NAMALWA (cell line): Measurements from ENCODE around the gene BIN1.
"Not testable (repeated sequence)": the region's sequence is repeated elsewhere in the genome, so short reads cannot be mapped to it uniquely, and the experiment has no call there.

ENCODE experiments used
- DNase-seq: peaks from one replicate; pipeline ENCODE4 v3.0.0-alpha.2; 2015; ENCODE audit warnings: low spot score

BIN1 gene

DNA sequence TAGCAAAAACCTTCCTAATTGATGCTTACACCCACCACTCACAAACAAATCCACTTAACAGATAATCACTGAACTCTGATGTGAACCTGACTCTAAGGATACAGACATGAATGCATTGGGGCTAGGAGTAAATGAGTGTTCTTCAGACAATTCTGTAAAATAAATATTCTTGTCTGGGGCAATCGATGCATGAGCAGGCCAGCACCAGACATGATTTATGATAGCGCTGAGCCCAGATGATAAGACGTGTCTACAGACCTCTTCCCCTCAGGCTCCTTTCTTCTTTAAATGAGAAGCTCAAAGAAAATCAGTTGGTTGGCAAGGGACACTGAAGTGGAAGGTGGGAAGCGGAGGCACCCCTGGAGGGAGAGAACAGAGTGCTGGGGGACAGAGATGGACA is 27.3 kb upstream of the BIN1 start:
- DNase-seq: no peak

DNA sequence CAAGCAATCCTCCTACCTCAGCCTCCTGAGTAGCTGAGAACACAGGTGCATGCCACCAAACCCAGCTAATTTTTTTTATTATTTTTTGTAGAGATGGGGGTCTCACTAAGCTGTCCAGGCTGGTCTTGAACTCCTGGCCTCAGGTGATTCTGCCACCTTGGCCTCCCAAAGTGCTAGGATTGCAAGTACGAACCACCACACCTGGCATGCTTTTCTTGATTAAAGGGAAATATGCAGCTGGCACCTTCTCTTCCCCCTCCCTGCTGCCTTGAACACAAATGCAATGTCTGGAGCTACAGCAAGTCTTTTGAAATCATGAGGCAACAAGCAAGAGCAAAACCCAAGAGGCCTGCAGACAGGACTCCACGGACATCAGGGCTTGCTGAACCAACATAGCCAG is 26.8 kb upstream of the BIN1 start:
- DNase-seq: no peak

DNA sequence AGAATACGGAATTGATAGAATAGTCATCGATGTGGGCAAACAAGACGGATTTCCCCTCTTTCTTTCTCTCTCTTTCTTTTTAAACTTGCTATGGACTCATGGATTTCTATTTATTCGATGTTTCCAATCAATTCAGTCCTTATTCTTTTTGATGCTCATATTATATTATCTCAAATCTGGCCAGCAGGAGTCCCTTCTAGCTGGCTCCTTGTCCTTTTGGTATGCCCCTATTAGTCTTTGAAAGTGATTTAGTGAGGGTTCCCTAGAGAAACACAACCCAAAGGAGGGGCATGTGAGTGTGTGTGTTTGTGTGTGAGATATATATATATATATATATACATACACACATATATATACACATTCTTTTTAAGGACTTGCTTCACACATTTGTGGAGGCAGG is 23.5 kb upstream of the BIN1 start:
- no peak for DNase-seq

DNA sequence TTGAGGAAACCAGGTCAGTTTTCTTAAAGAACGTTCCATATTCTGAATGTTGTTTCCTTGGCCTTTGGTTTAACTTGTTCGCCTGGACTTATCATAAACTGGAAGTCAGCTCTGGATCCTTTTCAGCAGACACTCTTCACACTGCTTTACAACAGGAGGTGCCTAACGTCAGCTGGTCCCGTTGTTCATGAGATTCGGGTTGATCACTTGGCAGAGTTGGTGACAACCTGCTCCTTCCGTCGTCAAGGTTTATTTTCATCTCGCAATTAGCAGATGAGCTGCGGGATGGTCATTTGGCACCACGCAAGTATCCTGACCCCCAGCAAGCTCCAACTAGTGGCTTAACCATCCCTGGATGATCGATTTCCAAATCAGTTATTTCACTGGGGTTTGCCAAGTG is 23.0 kb upstream of the BIN1 start:
- DNase-seq: no peak

DNA sequence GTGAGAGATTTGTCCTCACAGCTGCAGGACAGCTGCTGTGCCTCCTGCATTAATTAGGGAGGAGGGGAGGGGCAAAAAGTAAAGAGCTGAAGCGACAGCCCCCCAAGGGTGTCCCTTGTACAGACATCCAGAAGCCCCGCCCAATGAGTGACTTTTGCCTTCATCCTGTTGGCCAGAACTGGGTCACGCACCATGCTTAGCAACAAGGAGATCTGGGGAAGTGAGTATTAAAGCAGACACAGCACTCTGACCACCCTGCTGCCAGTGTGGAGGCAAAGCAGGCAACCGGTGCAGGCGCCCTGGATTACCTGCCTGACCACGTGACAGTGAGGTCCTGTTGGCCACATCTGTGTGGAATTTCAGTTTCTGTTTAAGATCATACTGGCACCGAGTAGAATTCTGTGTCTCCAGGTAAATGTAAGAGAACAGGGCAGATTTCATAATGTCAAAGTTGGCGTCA is 21.5 kb upstream of the BIN1 start:
- peak; percentile 97 for DNase-seq

DNA sequence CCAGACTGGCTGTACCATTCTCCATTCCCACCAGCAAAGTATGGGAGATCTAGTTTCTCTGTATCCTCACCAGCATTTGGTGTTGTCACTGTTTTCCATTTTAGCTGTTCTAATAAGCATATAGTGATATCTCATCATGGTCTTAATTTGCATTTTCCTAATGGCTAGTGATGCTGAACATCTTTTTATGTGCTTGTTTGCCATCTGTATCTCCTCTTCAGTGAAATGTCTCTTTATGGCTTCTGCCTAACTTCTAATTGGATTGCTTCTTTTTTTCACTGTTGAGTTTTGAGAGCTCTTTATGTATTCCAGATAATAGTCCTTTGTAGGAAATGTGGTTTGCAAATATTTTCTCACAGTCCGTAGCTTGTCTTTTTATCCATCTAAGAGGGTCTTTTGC is 18.9 kb upstream of the BIN1 start:
- peak; percentile 62 for DNase-seq

DNA sequence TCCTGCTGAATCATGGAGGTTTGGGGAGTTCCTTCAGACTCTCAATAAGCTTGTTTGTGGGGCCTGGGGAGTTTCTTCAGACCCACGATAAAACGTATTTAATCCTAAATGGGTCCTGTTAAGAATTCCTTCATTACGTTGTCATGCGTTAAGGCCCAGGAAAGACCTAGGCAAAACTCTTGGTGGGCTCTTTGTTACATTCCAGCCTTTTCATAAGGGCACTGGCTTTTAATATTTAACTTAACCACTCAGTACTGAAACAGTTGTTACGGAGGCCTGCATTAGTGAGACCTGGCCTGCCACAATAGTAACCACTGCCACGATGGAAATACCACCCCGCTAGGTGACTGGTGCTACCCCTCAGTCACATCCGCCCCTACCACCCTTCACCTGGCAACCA is 17.5 kb upstream of the BIN1 start:
- no peak for DNase-seq

DNA sequence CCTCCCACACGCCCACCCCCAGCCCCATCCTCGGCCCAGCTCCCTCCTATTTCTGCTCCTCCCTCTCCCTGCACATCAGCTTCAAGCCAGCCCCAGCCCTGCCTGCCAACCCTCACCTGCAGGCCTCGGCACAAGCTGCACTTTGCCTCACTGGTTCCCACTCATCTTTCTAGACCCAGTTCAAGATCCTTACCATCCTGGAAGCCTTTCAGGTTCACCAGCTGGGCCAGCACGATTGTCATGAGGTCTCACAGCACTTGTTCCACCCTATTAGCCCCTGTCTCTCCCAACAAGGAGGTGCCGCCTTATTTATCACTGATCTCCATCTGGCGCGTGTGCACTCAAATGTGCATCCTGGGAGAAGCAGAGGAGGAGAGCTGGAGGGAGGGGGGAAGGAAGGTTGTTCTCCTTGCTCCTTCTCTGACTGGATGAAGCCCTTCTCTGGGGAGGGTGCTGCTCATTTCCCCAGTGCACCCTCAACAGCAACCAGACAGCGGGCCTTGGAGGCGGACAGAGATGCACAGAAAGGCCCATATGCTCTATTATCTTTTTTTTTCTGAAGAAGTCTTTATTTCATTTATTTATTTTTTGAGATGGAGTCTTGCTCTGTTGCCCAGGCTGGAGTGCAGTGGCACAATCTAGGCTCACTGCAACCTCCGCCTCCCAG is 15.5 kb upstream of the BIN1 start:
- DNase-seq: no peak

DNA sequence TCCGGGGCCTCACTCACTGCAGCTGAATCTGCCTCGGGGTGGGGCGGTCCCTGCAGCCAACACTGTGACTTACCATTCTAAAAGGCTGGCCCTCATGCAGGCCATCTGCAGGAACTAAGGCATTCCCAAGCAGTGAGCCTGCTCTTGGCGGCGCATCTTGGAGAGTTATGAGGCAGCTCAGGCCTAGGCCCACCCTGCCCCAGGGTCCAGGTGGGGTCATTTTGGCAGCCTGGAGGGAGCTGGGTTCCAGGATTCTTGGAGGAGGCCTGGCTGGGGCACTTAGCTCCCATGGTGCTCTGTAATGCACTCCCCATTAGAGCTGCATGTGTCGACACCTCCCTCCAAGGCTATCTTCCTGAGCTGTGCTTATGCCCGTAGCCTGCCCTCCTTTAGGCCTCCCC is 14.8 kb upstream of the BIN1 start:
- DNase-seq: no peak

DNA sequence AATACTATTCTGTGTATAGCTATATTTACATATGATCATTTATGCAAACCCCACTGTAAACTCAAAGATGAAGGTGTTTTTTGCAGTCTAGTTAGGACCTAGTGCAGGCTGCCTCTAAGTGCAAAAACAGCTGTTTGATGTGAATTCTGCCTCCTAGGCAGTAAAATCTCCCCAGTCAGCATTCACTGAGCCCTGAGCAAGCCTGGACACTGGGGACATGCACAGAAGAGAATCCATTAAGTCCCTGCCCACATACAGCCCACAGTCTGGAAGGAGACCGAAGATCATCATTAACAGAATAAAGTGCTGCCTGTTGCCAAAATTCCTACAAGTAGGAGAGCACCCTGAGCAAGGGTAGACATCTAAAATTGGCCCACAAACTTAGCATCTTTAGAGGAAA is 14.4 kb upstream of the BIN1 start:
- no peak for DNase-seq

DNA sequence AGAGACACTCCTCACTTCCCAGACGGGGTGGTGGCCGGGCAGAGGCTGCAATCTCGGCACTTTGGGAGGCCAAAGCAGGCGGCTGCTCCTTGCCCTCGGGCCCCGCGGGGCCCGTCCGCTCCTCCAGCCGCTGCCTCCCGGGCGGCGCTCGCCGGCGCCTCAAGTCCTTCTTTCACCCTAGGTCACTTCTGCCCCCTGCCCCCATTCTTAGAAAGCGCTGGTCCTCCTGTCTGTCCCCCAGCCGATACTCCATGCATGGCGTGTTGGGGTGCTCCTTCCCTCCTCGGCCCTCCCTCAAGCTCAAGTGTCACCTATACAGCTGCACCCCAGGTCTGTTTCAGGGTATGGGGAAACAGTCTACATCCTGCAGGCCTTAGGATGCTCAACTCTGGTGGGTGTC is 13.5 kb upstream of the BIN1 start:
- DNase-seq: not testable (repeated sequence)

DNA sequence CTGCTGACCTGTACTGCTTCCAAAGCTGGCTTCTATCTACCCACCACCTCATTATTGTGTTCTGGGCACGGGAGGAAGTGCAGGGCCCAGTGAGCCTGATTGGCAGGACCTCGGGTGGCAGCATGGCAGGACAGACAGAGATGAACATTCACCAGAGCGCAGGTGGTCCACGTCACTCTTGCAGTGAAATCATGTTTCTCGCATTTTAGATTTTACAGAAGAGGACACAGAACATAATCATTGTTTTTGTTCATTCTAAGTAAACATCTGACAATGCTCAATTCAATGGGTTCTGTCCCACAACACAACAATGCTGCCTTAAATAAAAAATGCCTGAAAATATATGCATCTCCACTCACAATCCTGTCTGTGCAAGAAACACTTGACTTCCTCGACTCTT is 11.5 kb upstream of the BIN1 start:
- no peak for DNase-seq

DNA sequence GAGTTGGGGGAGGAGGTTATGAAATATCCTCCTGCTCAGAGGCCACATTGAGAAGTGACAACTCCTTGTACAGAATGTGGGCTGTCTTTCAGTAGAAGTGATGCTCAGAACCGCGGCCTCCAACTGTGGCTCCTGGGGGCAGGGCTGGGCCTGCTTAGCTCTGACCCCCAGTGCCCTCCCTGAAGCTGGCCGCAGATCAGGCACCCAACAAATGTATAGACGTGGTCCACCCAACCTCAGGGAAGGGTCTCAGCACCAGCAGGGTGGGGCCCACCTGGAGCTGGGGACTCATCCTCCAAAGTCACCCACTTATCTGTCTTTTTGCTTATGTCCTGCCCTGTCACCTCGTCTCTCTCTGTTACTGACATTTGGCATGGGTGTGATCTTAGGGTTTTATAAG is 11.1 kb upstream of the BIN1 start:
- DNase-seq: no peak

DNA sequence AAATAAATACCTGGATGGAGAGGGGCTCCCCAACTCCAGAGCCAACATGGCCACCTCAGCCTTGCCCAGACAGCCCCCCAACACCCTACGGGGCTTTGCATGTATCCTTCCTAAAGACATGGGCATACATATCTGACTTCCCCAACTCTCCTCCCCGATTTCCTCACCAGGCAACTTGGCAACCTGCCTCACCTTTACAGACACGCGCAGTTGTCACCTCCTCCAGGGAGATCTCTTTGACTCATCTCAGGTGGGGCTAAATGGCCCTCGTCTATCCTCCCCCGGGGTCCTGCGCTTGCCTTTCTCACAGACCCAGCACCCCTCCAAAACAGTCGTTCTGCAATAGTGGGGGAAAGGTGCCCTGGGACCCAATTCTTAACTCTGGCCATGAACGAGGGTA is 10.6 kb upstream of the BIN1 start:
- DNase-seq: no peak

DNA sequence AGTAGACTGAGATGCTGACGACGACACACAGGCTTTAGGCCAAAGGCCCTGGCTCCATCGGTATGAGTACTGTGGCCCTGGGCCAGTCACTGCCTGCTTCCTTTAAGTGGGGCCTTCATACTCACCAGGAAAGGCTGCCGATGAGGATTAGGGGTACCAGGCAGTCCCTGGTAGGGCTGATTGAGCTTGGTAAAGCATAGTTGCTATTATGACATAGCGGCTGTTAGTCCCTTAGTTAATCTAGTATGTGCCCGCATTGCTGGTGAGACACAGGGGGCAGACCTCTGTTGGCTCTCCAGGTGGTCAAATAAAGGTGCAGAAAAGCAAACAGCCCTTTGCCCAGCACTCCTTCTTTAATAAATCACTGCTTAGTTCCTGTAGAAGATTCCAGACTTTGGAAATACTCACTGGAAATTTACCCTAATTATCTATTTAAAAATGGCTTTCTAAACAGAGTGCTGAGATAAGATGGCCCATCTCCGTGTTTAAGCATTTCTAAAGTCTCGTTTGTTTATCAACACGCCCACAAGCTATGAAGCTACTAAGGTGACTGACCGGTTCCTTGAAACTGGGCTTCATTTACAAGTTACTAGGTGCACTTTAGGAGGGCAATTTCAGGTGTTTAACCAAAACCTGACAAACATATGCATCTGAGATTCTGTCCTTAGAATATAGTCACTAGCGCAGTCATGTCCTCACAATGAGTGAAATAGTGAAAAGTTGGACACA is 8.7 kb upstream of the BIN1 start:
- no peak for DNase-seq

DNA sequence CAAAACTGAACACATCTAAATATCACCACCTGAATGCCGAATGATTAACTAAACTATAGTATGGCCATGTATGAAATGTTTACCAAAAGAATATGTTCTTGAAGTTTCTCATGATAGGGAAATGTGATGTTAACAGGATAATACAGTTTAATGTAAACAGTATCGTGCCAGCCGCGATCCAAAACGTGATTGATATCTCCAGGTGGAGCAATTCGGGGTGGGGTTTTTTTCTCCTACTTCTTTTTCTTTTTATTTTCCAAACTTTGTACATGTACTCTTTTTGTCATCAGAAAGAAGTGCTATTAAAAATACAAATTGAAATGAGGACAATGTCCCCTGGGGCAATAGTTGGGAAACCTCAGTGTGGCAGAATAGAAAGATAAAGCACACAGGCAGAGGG is 4.0 kb upstream of the BIN1 start:
- no peak for DNase-seq

DNA sequence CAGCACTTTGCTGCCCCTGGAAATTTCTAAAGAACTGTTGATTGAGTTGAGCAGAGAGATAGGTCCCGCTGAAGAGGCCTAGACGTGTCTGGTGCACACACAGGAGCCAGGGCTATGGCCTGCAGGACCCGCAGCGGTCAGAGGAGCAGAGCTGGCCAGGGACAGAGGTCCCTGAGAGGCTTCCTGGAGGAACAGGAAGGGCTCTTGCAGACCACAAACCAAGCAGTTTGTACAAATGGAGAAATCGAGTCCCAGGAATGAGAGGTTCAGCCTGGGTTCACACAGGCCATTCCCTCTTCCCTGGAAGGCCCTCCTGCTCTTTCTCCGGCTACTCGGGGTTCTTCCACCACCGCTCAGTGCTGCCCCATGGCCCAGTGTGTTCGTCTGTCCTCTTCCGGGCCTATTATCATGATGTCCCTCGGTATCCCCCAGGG is 1.2 kb upstream of the BIN1 start:
- DNase-seq: no peak

DNA sequence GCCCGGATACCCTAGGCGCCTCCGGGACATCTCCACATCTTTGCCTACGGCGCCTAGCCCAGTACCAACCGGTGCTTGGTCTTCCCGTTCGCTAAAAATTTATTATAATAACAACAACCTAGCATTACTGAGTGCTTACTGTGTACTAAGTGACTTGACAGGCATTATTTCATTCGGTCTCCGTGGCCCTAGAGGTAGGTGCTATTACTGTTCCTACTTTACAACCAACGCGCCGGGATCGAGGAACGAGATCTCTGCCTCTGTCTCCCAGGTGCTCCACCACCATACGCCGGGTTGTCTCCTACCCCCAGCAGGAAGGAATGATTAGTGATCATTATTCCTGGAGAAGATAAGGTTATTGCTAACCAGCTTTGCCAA is 657 bp upstream of the BIN1 start:
- no peak for DNase-seq

DNA sequence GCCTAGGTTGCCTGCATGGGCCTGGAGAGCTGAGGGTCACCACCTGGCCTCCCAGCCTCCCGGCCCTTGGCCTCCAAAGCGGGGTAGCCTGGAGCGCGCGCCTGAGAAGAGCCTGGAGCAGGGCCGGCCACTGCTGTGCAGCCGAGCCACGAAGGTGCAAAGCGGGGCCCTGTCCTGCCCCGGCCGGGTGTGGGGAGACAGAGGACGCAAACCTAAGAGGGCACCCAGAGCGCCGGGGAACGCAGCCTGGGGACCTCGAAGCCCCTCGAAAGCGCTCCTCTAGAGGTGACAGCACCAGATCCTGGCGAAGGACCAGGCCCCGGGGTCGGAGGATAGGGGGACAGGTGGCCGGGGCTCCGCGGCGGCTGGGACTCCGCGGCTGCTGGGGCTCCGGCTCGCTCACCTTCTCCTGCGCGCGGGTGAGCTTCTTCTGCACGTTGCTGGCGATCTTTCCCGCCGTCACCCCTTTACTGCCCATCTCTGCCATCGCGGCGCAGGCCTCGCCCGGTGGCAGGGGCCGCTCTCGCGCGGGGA is 430 bp downstream of the BIN1 start:
- no peak for DNase-seq

DNA sequence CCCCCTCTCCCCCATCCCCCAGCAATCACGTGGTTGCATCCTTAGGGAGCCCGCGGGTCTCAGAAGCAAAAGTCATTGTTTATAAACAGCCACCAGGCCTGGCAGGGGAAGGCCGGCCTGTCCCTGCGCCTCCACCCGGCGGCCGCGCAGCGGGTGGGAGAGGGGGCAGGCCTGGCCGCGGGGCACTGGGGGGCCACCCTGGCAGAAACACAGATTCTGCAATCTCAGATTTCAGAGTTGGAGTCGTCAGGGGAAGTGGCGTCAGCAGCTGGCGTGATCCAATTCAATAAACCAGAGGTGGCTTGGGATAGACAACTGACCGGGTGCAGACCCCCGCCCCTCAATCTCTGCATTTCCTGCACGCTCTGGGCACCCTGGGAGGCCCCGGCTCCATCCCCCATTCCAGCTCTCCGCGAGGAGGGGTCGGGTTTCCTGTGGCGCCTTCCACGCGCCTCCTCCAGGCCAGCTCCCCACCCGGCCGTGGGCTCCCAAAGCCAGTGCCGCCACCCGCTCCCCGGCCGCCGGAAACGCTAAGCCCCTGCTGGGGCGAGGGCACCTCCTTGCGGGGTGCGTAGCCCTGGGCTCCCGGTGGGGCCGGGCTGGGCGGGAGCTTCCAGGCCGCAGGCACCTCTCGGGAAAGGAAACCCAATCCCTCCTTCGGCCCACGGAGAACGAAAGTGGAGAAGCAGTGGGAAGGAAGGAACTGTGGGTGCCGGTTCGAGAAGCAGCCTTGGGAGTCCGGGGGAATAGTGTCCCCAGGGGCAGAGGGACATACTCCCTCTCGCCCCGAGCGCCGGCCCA is 1.1 kb downstream of the BIN1 start:
- no peak for DNase-seq

DNA sequence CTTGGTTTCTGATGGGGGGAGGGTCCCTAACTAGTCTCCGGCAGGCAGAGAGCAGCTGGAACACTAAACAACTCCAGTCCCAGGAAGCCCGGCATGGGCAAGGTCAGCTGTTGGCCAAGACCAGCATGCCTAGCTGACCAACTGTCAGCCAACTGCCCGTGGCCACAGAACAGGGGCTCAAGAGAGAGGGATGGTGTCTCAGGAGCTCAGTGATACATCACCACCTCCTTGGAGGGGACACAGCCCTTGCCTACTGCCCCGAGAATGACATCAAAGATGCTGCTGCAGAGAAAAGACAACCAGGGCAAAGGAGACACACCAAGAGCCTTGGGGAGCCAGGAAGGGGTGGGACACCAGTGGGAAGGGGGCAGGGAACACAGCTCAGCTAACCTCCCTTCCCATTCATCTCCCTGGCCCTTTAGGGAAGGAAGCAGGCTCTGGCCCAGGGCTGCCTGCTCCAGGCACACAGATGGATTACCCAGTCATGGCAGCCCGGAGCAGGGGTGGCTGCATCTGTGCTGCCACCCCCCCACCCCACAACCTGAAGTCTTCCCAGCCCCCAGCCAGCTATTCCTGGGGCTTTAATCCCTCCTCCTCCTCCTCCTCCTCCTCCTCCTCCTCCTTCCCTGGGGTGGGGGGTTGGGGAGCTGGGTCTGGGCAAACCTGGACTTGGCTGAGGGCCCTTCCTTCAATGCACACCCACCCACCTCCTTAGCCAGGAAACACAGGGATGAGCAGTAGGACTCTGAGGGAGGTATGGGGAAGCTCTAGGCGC is 1.9 kb downstream of the BIN1 start:
- DNase-seq: no peak

DNA sequence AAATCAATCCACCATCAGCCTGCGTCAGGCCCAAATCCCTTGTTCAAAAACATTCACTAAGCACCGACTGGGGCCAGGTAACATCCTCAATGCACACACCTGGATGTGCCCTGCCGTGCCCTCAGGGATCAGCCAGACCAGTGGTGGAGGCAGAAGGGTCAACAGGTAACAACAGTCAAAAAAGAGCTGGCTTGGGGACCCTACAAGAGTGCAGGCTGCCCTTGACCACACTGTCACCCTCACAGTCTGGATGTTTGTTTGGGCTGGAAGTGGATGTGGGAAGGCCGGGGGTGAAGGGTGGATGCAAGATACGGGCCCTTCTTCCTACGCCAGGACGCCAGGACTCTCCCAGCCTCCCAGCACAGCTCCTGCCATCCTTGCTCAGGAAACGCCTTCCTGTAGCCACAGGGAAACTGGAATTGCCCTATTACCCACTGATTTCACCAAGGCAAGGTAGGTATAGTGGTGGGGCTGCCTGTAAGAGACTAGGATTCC is 2.7 kb downstream of the BIN1 start:
- DNase-seq: no peak
